HK-2 (cell line): Measurements from ENCODE around the gene FOXF1.

Experiments
- DNase-seq: peaks from one replicate; pipeline ENCODE4 v3.0.0-alpha.2; 2018; ENCODE audit not compliant: unreplicated experiment

FOXF1 gene

GRCh38 chr16:86517652-86518258 lies 7.4 kb downstream of the FOXF1 start:
- peak; percentile 41 for DNase-seq

GRCh38 chr16:86519007-86519648 lies 8.8 kb downstream of the FOXF1 start:
- DNase-seq = no peak

- peak; percentile 62 for DNase-seq
Measured at GRCh38 chr16:86519649-86520316, 9.5 kb downstream of the FOXF1 start.

GRCh38 chr16:86520317-86521210 lies 10.2 kb downstream of the FOXF1 start:
- DNase-seq = peak; percentile 24

- no peak for DNase-seq
Measured at GRCh38 chr16:86521236-86522197, 11.2 kb downstream of the FOXF1 start.

GRCh38 chr16:86522634-86523033 lies 12.3 kb downstream of the FOXF1 start:
- DNase-seq = no peak

GRCh38 chr16:86523166-86523740 lies 12.9 kb downstream of the FOXF1 start:
- no peak for DNase-seq

- DNase-seq = no peak
Measured at GRCh38 chr16:86524029-86524428, 13.7 kb downstream of the FOXF1 start.

GRCh38 chr16:86525696-86526095 lies 15.4 kb downstream of the FOXF1 start:
- DNase-seq = no peak

GRCh38 chr16:86527366-86527765 lies 17.0 kb downstream of the FOXF1 start:
- no peak for DNase-seq

- DNase-seq = no peak
Measured at GRCh38 chr16:86528061-86528929, 18.0 kb downstream of the FOXF1 start.

- no peak for DNase-seq
Measured at GRCh38 chr16:86529160-86529559, 18.8 kb downstream of the FOXF1 start.

- DNase-seq = no peak
Measured at GRCh38 chr16:86530251-86531190, 20.2 kb downstream of the FOXF1 start.

- no peak for DNase-seq
Measured at GRCh38 chr16:86531191-86531545, 20.8 kb downstream of the FOXF1 start.

- DNase-seq = no peak
Measured at GRCh38 chr16:86531641-86532525, 21.6 kb downstream of the FOXF1 start.

- DNase-seq = no peak
Measured at GRCh38 chr16:86532526-86532815, 22.1 kb downstream of the FOXF1 start.

- no peak for DNase-seq
Measured at GRCh38 chr16:86533076-86533475, 22.7 kb downstream of the FOXF1 start.
